GM23248 (cell line): Measurements from ENCODE around the gene MROH7. TPM values are rescaled to one million over a fixed set of nuclear protein-coding genes. Genes with fewer than 3 reads are reported as not detected.

Experiments used
- DNase-seq: peaks from one replicate; pipeline ENCODE4 v3.0.0-alpha.2; 2015
- H2AFZ ChIP-seq: fragments of 200-600 bp; sonication (generic); 2 replicates; pipeline ENCODE4 v1.6.1; 2016; ENCODE audit warnings: antibody characterized with exemption
- H3F3A ChIP-seq: fragments of 200-600 bp; sonication (generic); 2 replicates; pipeline ENCODE4 v1.6.1; 2016; ENCODE audit warnings: mild to moderate bottlenecking, antibody characterized with exemption, mixed run types; ENCODE audit not compliant: insufficient read depth
- H3K27ac ChIP-seq: fragments of 200-600 bp; sonication (generic); 2 replicates; pipeline ENCODE4 v1.5.1; 2016; ENCODE audit warnings: mild to moderate bottlenecking
- H3K27me3 ChIP-seq: fragments of 200-600 bp; sonication (generic); replicated peaks from 2 replicates; pipeline ENCODE4 v1.6.1; 2016; ENCODE audit warnings: mild to moderate bottlenecking; ENCODE audit not compliant: insufficient read depth
- H3K36me3 ChIP-seq: fragments of 200-600 bp; sonication (generic); 2 replicates; pipeline ENCODE4 v1.6.1; 2016; ENCODE audit warnings: low read depth, mild to moderate bottlenecking
- H3K4me1 ChIP-seq: fragments of 200-600 bp; sonication (generic); 2 replicates; pipeline ENCODE4 v1.6.1; 2016; ENCODE audit warnings: mild to moderate bottlenecking; ENCODE audit not compliant: insufficient read depth
- H3K4me2 ChIP-seq: fragments of 200-600 bp; sonication (generic); one replicate; pipeline ENCODE4 v1.6.1; 2016; ENCODE audit warnings: mild to moderate bottlenecking; ENCODE audit not compliant: unreplicated experiment
- H3K4me3 ChIP-seq: fragments of 200-600 bp; sonication (generic); 2 replicates; pipeline ENCODE4 v1.5.1; 2016; ENCODE audit warnings: mild to moderate bottlenecking
- H3K79me2 ChIP-seq: fragments of 200-600 bp; sonication (generic); 2 replicates; pipeline ENCODE4 v1.6.1; 2016; ENCODE audit warnings: mild to moderate bottlenecking; ENCODE audit not compliant: insufficient read depth
- H3K9ac ChIP-seq: fragments of 200-600 bp; sonication (generic); 2 replicates; pipeline ENCODE4 v1.6.1; 2016; ENCODE audit warnings: mild to moderate bottlenecking
- H3K9me2 ChIP-seq: fragments of 200-600 bp; sonication (generic); 2 replicates; pipeline ENCODE4 v1.6.1; 2016; ENCODE audit warnings: mixed run types, mild to moderate bottlenecking, moderate library complexity; ENCODE audit not compliant: insufficient read depth
- H3K9me3 ChIP-seq: fragments of 200-600 bp; sonication (generic); one replicate; pipeline ENCODE4 v1.6.1; 2017; ENCODE audit warnings: low read depth
- H4K20me1 ChIP-seq: fragments of 200-600 bp; sonication (generic); 2 replicates; pipeline ENCODE4 v1.6.0; 2016; ENCODE audit not compliant: insufficient read depth
- EZH2 ChIP-seq: fragments of 200-600 bp; sonication (generic); IDR thresholded peaks from 2 replicates; pipeline ENCODE4 v1.6.1; 2018; ENCODE audit warnings: antibody characterized with exemption, mild to moderate bottlenecking; ENCODE audit not compliant: insufficient read depth, poor library complexity, severe bottlenecking
- EZH2phosphoT487 ChIP-seq: fragments of 200-600 bp; sonication (generic); IDR thresholded peaks from 2 replicates; pipeline ENCODE4 v1.6.1; 2018; ENCODE audit warnings: antibody characterized with exemption, moderate library complexity, mild to moderate bottlenecking, low read depth; ENCODE audit not compliant: insufficient read depth
- WGBS, 2 experiments: methylation state at CpG; one replicate each; pipeline ENCODE4 v1.1.6; 2015 to 2017; ENCODE audit warnings: low lambda C conversion rate in 2 of 2, low coverage in 1 of 2; ENCODE audit errors: missing lambda C conversion rate in 2 of 2; 5-methylcytosine and 5-hydroxymethylcytosine counted together
- in situ Hi-C: fragments of 300-500 bp; cut with MboI; formaldehyde crosslinking; loops from 2 replicates; pipeline ENCODE4 v1.15.0; 2020
- polyA plus RNA-seq: library from polyadenylated mRNA; unstranded; fragments of >200 nt; fragmentation: Nextera tagmentation; extraction: Ambion mirVana; gene quantifications from 2 replicates; pipeline ENCODE4 v1.2.1, GENCODE V29; 2016
- total RNA-seq: library from RNA; depleted of rRNA; stranded (reverse); fragments of >200 nt; shearing (Covaris generic); gene quantifications from 2 replicates; pipeline ENCODE4 v1.2.3, GENCODE V29; 2014

Gene MROH7
- total and polyA plus RNA-seq, 2 experiments from 2014 or later, result 0.13 to 0.65 TPM

GRCh38 chr1:54596756-54597155 lies 44.8 kb upstream of the MROH7 start:
- no peak overlapping the region for H3K9ac ChIP-seq
- no peaks in the 10 kb centered on the region for H3K79me2 ChIP-seq
- no peak for DNase-seq
- no peak overlapping the region for H3K4me3 ChIP-seq
- H3K27me3 ChIP-seq, result no peaks in the 10 kb centered on the region
- no peaks in the 10 kb centered on the region for H3K9me3 ChIP-seq
- no peak overlapping the region for H2AFZ ChIP-seq
- H3K4me2 ChIP-seq, result no peak overlapping the region
- no peak overlapping the region for H3K27ac ChIP-seq
- H3K4me1 ChIP-seq, result no peaks in the 10 kb centered on the region
- H4K20me1 ChIP-seq, result no peaks in the 10 kb centered on the region
- TF ChIP-seq EZH2phosphoT487 (no peak), EZH2 (no peak)
- 94 to 100% methylated on average over 3 of the region's 3 CpGs for WGBS, 2 experiments
- in situ Hi-C loops, result no loop called here
- no peaks in the 10 kb centered on the region for H3K9me2 ChIP-seq
- H3K36me3 ChIP-seq, result no peaks in the 10 kb centered on the region
- no peaks in the 10 kb centered on the region for H3F3A ChIP-seq

GRCh38 chr1:54597455-54598030 lies 44.0 kb upstream of the MROH7 start:
- H3K27ac ChIP-seq, result no peak overlapping the region
- H3K9me3 ChIP-seq, result no peaks in the 10 kb centered on the region
- H3K9me2 ChIP-seq, result no peaks in the 10 kb centered on the region
- DNase-seq, result no peak
- no peak overlapping the region for H3K4me3 ChIP-seq
- no peak overlapping the region for H3K4me2 ChIP-seq
- no peaks in the 10 kb centered on the region for H3K4me1 ChIP-seq
- no peaks in the 10 kb centered on the region for H4K20me1 ChIP-seq
- H2AFZ ChIP-seq, result no peak overlapping the region
- in situ Hi-C loops, result no loop called here
- H3K36me3 ChIP-seq, result no peaks in the 10 kb centered on the region
- H3F3A ChIP-seq, result no peaks in the 10 kb centered on the region
- H3K9ac ChIP-seq, result no peak overlapping the region
- WGBS, 2 experiments, result 85 to 89% methylated on average over 3 of the region's 3 CpGs
- no peaks in the 10 kb centered on the region for H3K27me3 ChIP-seq
- TF ChIP-seq EZH2, result no peak
- TF ChIP-seq EZH2phosphoT487, result no peak
- no peaks in the 10 kb centered on the region for H3K79me2 ChIP-seq

GRCh38 chr1:54599211-54599823 lies 42.3 kb upstream of the MROH7 start:
- no peak overlapping the region for H3K4me3 ChIP-seq
- no peaks in the 10 kb centered on the region for H4K20me1 ChIP-seq
- no peaks in the 10 kb centered on the region for H3K9me2 ChIP-seq
- H3K79me2 ChIP-seq, result no peaks in the 10 kb centered on the region
- no peaks in the 10 kb centered on the region for H3K4me1 ChIP-seq
- H3F3A ChIP-seq, result no peaks in the 10 kb centered on the region
- H3K4me2 ChIP-seq, result no peak overlapping the region
- no peaks in the 10 kb centered on the region for H3K27me3 ChIP-seq
- H2AFZ ChIP-seq, result no peak overlapping the region
- WGBS, 2 experiments, result 90 to 96% methylated on average over 11 to 13 of the region's 13 CpGs
- no peak for DNase-seq
- H3K36me3 ChIP-seq, result no peaks in the 10 kb centered on the region
- H3K9me3 ChIP-seq, result no peaks in the 10 kb centered on the region
- TF ChIP-seq EZH2, result no peak
- no peak for TF ChIP-seq EZH2phosphoT487
- no peak overlapping the region for H3K9ac ChIP-seq
- in situ Hi-C loops, result no loop called here
- H3K27ac ChIP-seq, result no peak overlapping the region

GRCh38 chr1:54600947-54601721 lies 40.5 kb upstream of the MROH7 start:
- Histone ChIP-seq H3K27me3 (no peaks in the 10 kb centered on the region), H3K4me1 (no peaks in the 10 kb centered on the region), H3F3A (no peaks in the 10 kb centered on the region), H3K27ac (no peak overlapping the region), H2AFZ (no peak overlapping the region), H3K4me2 (no peak overlapping the region), H3K9ac (no peak overlapping the region), H3K9me2 (no peaks in the 10 kb centered on the region), H3K9me3 (no peaks in the 10 kb centered on the region), H4K20me1 (no peaks in the 10 kb centered on the region), H3K79me2 (no peaks in the 10 kb centered on the region), H3K4me3 (no peak overlapping the region), H3K36me3 (no peaks in the 10 kb centered on the region)
- in situ Hi-C loops, result no loop called here
- DNase-seq, result no peak
- 83 to 84% methylated on average over 16 to 21 of the region's 21 CpGs for WGBS, 2 experiments
- TF ChIP-seq EZH2phosphoT487, result no peak
- TF ChIP-seq EZH2, result no peak
